ENCODE data around the gene CTSS.
"Not testable (repeated sequence)": the region's sequence is repeated elsewhere in the genome, so short reads cannot be mapped to it uniquely, and the experiment has no call there.

CTSS gene

GRCh38 chr1:150748878-150749719 is 16.5 kb downstream of the CTSS start:
- Histone ChIP-seq H3K27ac (no peak overlapping the region), H3K4me3 (no peak overlapping the region), H3K9me3 (replicated peaks in 1 of 11) (peaks cover 0 to 10% (median 0%) of the 10 kb centered on the region in 11 experiments; a peak in 5 of 22 replicates), H3K4me1 (no peaks in the 10 kb centered on the region), H3K4me2 (no peak overlapping the region), H3K9ac (no peak overlapping the region), H3K36me3 (peaks cover 35 to 95% (median 92%) of the 10 kb centered on the region in 11 experiments), H3K27me3 (no peaks in the 10 kb centered on the region), H4K20me1 (peaks cover 0 to 60% (median 0%) of the 10 kb centered on the region in 11 experiments; a peak in 3 of 22 replicates)
- TF ChIP-seq Cebpa-rat (IDR thresholded peaks at IDR 0.05): no peak

- no peak for TF ChIP-seq Cebpa-rat (IDR thresholded peaks at IDR 0.05)
- Histone ChIP-seq H3K4me2 (no peak overlapping the region), H3K36me3 (peaks cover 0 to 52% (median 34%) of the 10 kb centered on the region in 11 experiments; a peak in 18 of 22 replicates)
Measured at GRCh38 chr1:150730130-150730721, 35.4 kb downstream of the CTSS start.

GRCh38 chr1:150724336-150724735 is 41.2 kb downstream of the CTSS start:
- Histone ChIP-seq H3K9me3 (replicated peaks in 1 of 11) (peaks cover 19 to 38% (median 28%) of the 10 kb centered on the region in 11 experiments; a peak in 19 of 22 replicates), H3K9ac (no peak overlapping the region), H3K36me3 (peaks cover 0 to 8% (median 0%) of the 10 kb centered on the region in 11 experiments; a peak in 3 of 22 replicates), H4K20me1 (no peaks in the 10 kb centered on the region), H3K27me3 (no peaks in the 10 kb centered on the region), H3K4me3 (no peak overlapping the region), H3K4me1 (no peaks in the 10 kb centered on the region), H3K27ac (no peak overlapping the region), H3K4me2 (no peak overlapping the region)
- TF ChIP-seq Cebpa-rat (IDR thresholded peaks at IDR 0.05): no peak

More at GRCh38 chr1:150730130-150730721, 35.4 kb downstream of the CTSS start:
- H3K27me3 ChIP-seq: no peaks in the 10 kb centered on the region
- H3K9ac ChIP-seq: no peak overlapping the region
- H4K20me1 ChIP-seq: peaks cover 0 to 21% (median 0%) of the 10 kb centered on the region in 11 experiments; a peak in 2 of 22 replicates
- peaks cover 0 to 7% (median 4%) of the 10 kb centered on the region in 11 experiments; a peak in 3 of 22 replicates for H3K9me3 ChIP-seq (replicated peaks in 1 of 11)
- no peaks in the 10 kb centered on the region for H3K4me1 ChIP-seq
- H3K4me3 ChIP-seq: no peak overlapping the region
- no peak overlapping the region for H3K27ac ChIP-seq

- Histone ChIP-seq H3K9me3 (replicated peaks in 1 of 11) (peaks cover 19 to 36% (median 27%) of the 10 kb centered on the region in 11 experiments; a peak in 19 of 22 replicates), H3K4me1 (no peaks in the 10 kb centered on the region), H3K27me3 (no peaks in the 10 kb centered on the region), H3K4me3 (no peak within 1 kb of the TSS), H3K36me3 (peaks cover 0 to 8% (median 0%) of the 10 kb centered on the region in 11 experiments; a peak in 2 of 22 replicates), H3K4me2 (no peak within 1 kb of the TSS), H4K20me1 (no peaks in the 10 kb centered on the region), H3K9ac (no peak within 1 kb of the TSS), H3K27ac (no peak within 1 kb of the TSS)
- TF ChIP-seq Cebpa-rat (IDR thresholded peaks at IDR 0.05): no peak
Measured at GRCh38 chr1:150720703-150721102, 44.9 kb downstream of the CTSS start, which contains the start of gene HORMAD1. HORMAD1 (minus strand) TSS chr1:150720895; CDS start chr1:150719505, 1,390 bp downstream.

GRCh38 chr1:150720098-150720497 is 45.5 kb downstream of the CTSS start:
- no peaks in the 10 kb centered on the region for H3K4me1 ChIP-seq
- H3K9me3 ChIP-seq (replicated peaks in 1 of 11): peaks cover 19 to 36% (median 27%) of the 10 kb centered on the region in 11 experiments; a peak in 19 of 22 replicates
- peaks cover 0 to 8% (median 0%) of the 10 kb centered on the region in 11 experiments; a peak in 2 of 22 replicates for H3K36me3 ChIP-seq
- H4K20me1 ChIP-seq: no peaks in the 10 kb centered on the region
- H3K27ac ChIP-seq: no peak overlapping the region
- no peak overlapping the region for H3K4me2 ChIP-seq
- no peak overlapping the region for H3K9ac ChIP-seq
- H3K4me3 ChIP-seq: no peak overlapping the region
- TF ChIP-seq Cebpa-rat (IDR thresholded peaks at IDR 0.05): no peak
- H3K27me3 ChIP-seq: no peaks in the 10 kb centered on the region

- Histone ChIP-seq H3K36me3 (no peaks in the 10 kb centered on the region), H4K20me1 (no peaks in the 10 kb centered on the region), H3K27ac (no peak overlapping the region), H3K9ac (no peak overlapping the region), H3K4me2 (no peak overlapping the region), H3K9me3 (replicated peaks in 1 of 11) (peaks cover 13 to 25% (median 18%) of the 10 kb centered on the region in 11 experiments; a peak in 19 of 22 replicates), H3K4me1 (no peaks in the 10 kb centered on the region), H3K27me3 (no peaks in the 10 kb centered on the region), H3K4me3 (no peak overlapping the region)
- no peak for TF ChIP-seq Cebpa-rat (IDR thresholded peaks at IDR 0.05)
Measured at GRCh38 chr1:150718225-150718891, 47.2 kb downstream of the CTSS start.

- not testable (repeated sequence) for H3K36me3 ChIP-seq; H3K4me2 ChIP-seq; H3K4me3 ChIP-seq; H3K9ac ChIP-seq; H3K27me3 ChIP-seq; H4K20me1 ChIP-seq; H3K27ac ChIP-seq; H3K9me3 ChIP-seq (replicated peaks in 1 of 11); H3K4me1 ChIP-seq
Measured at GRCh38 chr1:150709031-150709430, 56.5 kb downstream of the CTSS start.

GRCh38 chr1:150708595-150708994 is 57.0 kb downstream of the CTSS start:
- Histone ChIP-seq H3K9ac (no peak overlapping the region), H3K4me1 (no peaks in the 10 kb centered on the region), H3K4me3 (no peak overlapping the region), H3K4me2 (no peak overlapping the region), H3K27me3 (no peaks in the 10 kb centered on the region), H3K9me3 (replicated peaks in 1 of 11) (no peaks in the 10 kb centered on the region), H3K27ac (no peak overlapping the region), H4K20me1 (no peaks in the 10 kb centered on the region), H3K36me3 (no peaks in the 10 kb centered on the region)
- TF ChIP-seq Cebpa-rat (IDR thresholded peaks at IDR 0.05): no peak

- TF ChIP-seq Cebpa-rat (IDR thresholded peaks at IDR 0.05): no peak
- Histone ChIP-seq H3K36me3 (no peaks in the 10 kb centered on the region), H3K9ac (no peak overlapping the region), H3K4me2 (no peak overlapping the region), H3K27me3 (no peaks in the 10 kb centered on the region), H3K4me3 (no peak overlapping the region), H4K20me1 (no peaks in the 10 kb centered on the region), H3K9me3 (replicated peaks in 1 of 11) (no peaks in the 10 kb centered on the region), H3K27ac (no peak overlapping the region), H3K4me1 (no peaks in the 10 kb centered on the region)
Measured at GRCh38 chr1:150706091-150706490, 59.5 kb downstream of the CTSS start.
